AG08395 (cell line): ENCODE data around the gene MAS1L.

Experiments used
- DNase-seq: peaks from one replicate; pipeline ENCODE4 v3.0.0; 2012; ENCODE audit warnings: mixed read lengths, low spot score

Gene MAS1L

GRCh38 chr6:29487660-29488059 lies at the start of gene MAS1L:
Gene MAS1L (minus strand): TSS chr6:29487956. CDS start chr6:29487902, 54 bp downstream.
- no peak for DNase-seq

DNA sequence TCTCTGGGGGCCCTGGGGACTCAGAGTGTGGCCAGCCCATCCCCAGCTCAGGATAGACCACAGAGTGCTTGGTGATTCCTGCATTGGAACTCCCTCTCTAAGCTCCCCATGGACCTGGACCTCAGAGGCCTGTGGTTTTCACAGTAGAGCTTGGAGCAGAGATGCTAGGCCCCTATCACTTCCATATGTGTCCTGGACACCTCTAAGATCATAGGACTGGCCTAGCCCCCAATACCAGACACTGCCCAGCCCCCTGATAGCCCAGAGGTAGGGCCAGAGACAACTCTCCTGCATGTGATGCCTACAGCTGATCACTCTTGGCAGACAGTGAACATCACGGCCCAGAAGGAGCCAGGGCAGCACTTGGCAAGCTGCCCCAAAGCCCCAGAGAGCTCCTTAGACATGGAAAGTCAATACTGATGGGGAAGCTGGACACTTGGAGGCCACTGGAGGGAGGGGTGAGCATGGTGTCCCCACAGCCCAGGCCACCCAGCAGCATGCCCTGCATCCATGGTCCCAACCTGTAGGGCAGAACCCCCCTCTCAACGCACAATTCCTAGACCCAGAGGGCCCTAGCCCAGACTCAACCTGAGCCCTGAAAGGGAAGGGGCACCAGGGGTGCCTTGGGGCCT lies 44.7 kb upstream of the MAS1L start:
- DNase-seq = no peak

DNA sequence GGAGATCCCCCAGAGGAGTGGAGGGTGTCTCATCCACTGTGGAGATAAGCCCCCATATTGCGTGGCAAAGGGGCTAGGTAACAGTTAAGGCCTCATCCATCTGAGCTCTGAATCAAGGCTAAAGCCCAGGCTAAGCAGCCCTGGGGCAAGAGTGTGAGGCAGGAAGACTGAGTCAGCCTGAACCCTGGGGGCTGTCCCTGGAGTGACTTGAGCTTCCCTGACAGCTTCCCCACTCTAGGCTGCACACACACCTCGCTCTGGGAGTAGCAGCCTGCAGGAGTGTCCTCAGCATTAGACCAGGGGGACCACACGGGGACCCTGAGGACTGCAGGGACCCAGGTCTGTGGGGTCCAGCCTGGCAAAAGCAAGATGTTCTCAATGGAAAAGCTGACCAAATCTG lies 43.9 kb upstream of the MAS1L start:
- no peak for DNase-seq

DNA sequence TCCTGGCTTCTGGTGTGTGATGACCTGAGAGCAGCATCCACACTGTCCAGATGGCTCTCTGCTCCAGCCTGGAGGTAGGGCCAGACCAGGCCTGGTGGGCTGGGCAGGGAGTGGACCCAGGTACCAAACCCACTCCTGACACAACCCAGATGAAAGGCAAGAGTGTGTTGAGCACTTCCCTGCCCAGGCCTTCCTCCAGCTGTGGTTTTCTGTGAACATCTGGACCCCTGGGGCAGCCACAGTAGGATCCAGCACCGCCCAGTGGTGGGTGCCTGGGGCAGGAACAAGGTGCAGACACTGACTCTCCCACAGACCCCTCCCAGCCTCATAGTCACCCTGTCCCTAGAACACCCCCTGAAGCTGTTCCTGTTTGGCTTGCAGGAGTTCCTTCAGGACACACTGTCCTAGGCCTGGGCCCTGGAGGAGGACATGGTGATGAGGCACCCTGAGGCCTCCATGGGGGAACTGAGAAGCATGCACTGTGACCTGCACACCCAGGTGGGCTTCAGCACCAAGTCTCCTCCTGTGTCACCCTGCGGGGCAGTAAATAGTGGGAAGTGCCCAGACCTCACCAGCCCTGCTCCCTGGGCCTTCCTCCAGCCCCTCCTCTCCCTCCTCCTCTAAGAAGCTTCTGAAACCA lies 43.0 kb upstream of the MAS1L start:
- no peak for DNase-seq

GRCh38 chr6:29529956-29530355 lies 42.2 kb upstream of the MAS1L start:
- DNase-seq = no peak

DNA sequence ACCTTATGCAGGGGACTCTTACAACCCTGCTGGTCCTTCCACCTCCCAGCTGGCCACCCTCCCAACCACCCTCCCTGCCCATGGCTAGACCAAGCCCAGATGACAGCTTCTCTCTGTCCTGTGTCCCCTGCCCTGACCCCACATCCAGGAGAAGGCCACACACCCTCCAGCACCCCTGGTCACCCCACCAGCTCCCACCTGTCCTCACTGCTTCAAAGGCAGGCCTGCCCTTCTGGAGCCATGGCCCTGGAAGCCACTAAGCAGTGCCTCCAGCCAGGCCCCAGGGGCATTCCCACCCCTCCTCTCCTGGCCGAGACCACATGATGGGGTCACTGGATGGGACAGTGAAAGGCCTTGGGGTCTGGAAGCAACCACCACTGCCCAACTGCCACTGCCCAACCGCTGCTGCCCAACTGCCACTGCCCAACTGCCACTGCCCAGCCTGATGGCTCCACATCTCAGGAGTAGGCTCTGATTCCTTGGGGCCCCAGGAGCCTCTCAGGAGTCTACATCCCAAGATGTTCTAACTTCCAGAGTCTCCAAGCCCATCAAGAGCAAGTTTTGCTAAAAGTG lies 41.3 kb upstream of the MAS1L start:
- DNase-seq = no peak

DNA sequence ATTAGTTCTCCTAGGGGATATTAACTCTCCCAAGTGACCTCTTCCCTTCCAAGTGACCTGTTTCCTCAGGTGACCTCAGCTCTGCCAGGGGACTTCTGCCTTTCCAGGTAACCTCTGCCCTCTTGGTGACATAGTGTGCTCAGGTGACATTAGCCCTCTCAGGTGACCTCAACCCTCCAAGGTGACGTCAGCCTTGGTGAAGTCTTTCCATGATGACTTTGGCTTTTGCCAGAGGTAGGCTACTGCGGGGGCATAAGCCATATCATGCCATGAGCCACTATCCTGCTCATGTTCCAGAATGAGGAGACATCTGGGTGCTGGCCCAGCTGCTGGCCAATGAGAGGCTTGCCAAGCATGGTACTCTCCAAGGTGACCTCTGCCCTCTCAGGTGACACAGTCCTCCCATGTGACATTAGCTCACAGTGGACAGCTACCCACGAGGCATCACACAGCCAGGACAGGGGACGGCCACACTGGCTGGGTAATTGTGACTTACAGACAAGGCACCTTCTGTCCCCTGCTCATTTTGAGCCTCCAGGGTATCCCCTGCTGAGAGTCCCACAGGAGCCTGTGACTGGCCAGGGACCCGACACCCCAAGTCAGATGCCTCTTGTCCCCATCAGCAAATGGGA lies 40.7 kb upstream of the MAS1L start:
- DNase-seq = no peak

- no peak for DNase-seq
Measured at GRCh38 chr6:29527564-29527963, 39.8 kb upstream of the MAS1L start.

- no peak for DNase-seq
Measured at GRCh38 chr6:29527126-29527525, 39.4 kb upstream of the MAS1L start.

DNA sequence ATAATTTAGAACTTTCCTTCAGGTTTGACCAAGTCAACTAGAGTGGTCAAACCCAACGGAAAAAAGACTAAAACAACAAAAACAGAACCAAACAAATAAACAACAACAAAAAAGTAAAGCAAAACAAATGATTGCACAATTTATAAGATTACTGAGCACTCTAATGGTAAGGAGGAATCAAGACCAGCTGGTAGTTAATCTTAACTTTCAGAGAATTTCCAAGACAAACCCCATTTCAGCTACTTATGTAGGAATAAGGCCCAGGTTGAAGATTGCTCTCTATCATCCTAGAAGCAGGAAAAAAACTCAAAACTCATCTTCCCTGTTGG lies 37.5 kb upstream of the MAS1L start:
- DNase-seq = no peak

- no peak for DNase-seq
Measured at GRCh38 chr6:29524444-29525310, 36.9 kb upstream of the MAS1L start.

GRCh38 chr6:29524044-29524443 lies 36.3 kb upstream of the MAS1L start:
- DNase-seq = no peak

DNA sequence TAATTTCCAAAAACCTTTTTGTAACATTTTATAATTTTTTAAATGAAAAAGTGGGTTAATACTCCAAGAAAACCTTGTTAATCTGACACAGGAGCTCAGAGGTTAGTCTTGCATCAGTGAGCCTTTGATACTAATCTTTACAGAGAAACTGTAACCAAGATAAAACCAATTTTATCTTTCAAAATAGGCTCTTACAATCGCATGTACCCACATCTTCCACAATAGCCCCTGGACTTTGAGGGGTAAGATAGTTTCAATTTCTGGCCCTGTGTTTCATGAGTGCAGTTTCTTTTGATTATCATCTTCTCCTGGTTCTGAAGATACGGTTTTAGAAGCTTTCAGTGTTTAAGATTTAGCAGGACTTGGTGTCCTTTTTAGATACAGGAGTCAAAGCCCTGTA lies 34.5 kb upstream of the MAS1L start:
- DNase-seq = no peak

GRCh38 chr6:29521006-29521680 lies 33.4 kb upstream of the MAS1L start:
- DNase-seq = no peak

DNA sequence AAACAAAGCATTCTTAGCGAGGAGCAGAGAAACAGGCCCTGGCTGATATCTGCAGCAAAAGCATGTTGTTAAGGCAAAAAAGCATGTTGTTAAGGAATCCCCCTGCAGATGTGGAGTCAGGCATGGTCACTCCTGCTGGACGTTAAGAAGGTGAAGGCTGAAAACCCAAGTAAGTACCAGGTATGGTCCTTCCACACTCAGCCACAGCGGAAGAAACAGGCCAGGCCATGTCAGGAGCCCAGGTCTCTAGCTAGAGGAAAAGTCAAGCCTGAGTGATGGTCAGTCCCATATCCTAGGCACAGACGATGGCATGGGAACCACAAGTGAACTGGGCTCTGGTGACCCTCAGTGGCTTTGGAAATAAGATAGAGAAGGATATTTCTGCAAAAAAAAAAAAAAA lies 32.5 kb upstream of the MAS1L start:
- DNase-seq = no peak

GRCh38 chr6:29519291-29520010 lies 31.7 kb upstream of the MAS1L start:
- no peak for DNase-seq

DNA sequence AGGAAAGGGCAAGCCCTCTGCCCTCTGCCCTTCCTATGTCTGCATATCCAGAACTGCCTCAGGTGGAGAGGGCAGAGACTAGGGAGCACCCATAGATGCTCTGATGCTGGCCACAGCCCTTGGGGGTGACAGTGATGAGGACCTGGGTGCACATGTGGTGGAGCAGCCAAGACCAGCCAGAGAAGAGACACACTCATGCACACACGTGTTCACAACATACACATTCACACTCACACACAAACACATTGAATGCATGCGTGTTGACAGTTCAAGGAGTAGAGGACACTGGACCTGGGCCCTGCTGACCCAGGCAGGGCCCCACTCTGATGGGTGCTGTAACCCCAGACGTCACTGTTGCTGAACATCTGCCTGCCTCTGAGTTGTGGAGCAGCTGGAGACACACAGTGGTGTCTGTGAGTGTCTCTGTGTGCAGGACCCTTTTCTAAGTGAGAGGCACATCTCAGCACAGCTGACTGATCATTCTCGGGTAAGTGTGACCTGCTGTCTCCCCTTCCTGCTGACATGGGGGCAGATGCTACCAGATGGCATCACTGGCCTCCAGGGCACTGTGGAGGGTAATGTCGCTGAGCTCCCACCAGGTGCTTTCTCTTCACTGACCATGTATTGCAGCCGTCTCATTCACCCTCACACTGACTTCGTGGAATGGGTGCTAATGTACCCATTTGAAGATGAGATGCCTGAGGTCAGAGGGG lies 30.1 kb upstream of the MAS1L start:
- DNase-seq = no peak

GRCh38 chr6:29517245-29517644 lies 29.5 kb upstream of the MAS1L start:
- DNase-seq = no peak

- DNase-seq = no peak
Measured at GRCh38 chr6:29516108-29516507, 28.4 kb upstream of the MAS1L start.

DNA sequence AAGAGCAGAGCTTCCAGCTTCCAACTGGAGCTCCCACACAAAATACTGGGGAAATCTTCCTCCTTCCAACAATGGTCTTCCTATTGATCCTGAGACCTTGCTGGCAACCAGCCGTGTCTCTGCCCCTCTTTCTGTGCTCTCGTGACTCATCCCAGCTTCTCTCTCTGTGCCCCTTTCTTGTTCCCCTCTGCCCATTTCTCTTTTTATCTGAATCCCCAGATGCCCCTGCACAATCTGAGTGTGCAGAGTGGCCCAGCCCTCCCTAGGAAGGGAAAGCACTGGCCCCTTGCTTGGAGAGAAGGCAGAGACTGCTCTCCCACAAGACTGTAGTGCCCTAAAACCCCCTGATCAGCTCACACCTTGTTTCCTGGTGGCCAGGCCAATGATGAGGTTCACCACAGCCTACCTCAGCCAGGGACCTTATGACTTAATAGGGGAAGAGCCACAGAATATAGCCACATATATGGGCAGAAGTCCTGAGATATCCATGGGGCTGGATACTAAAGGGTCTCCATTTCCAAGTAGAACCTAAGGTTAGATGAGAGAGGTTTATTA lies 23.1 kb upstream of the MAS1L start:
- no peak for DNase-seq
